Endodermal cell (in vitro differentiated cells): Measurements from ENCODE around the gene CYLD. TPM values are rescaled to one million over a fixed set of nuclear protein-coding genes. Genes with fewer than 3 reads are reported as not detected.

Source experiments
- DNase-seq: peaks from one replicate; pipeline ENCODE4 v3.0.0-alpha.2; 2017
- H3K27ac ChIP-seq: 2 replicates; pipeline ENCODE4 v1.5.1; 2013; ENCODE audit warnings: mild to moderate bottlenecking, low read depth, low read length, moderate library complexity
- H3K27me3 ChIP-seq: 2 replicates; pipeline ENCODE4 v1.6.1; 2013; ENCODE audit warnings: mild to moderate bottlenecking, low read length, moderate library complexity; ENCODE audit not compliant: insufficient read depth, control insufficient read depth, poor library complexity, severe bottlenecking
- H3K36me3 ChIP-seq: 2 replicates; pipeline ENCODE4 v1.7.0; 2013; ENCODE audit warnings: mild to moderate bottlenecking, low read length, moderate library complexity; ENCODE audit not compliant: control insufficient read depth, insufficient read depth
- H3K4me1 ChIP-seq: one replicate; pipeline ENCODE4 v1.7.0; 2013; ENCODE audit warnings: low read length; ENCODE audit not compliant: control insufficient read depth, insufficient read depth
- H3K4me3 ChIP-seq: 2 replicates; pipeline ENCODE4 v1.5.1; 2013; ENCODE audit warnings: mild to moderate bottlenecking, low read length, moderate library complexity
- H3K9ac ChIP-seq: 2 replicates; pipeline ENCODE4 v1.6.1; 2013; ENCODE audit warnings: mild to moderate bottlenecking, low read length, moderate library complexity; ENCODE audit not compliant: poor library complexity, severe bottlenecking; ENCODE audit errors: extremely low read depth
- H3K9me3 ChIP-seq: 2 replicates; pipeline ENCODE4 v1.6.1; 2013; ENCODE audit warnings: mild to moderate bottlenecking, low read length, moderate library complexity; ENCODE audit not compliant: control insufficient read depth
- H3K27ac Mint-ChIP-seq: 2 replicates; pipeline ENCODE4 v1.8.0; 2020; ENCODE audit warnings: mixed read lengths
- H3K27me3 Mint-ChIP-seq: 2 replicates; pipeline ENCODE4 v1.8.0; 2021; ENCODE audit warnings: mild to moderate bottlenecking, mixed read lengths; ENCODE audit not compliant: insufficient read depth
- H3K36me3 Mint-ChIP-seq: 2 replicates; pipeline ENCODE4 v1.8.0; 2020; ENCODE audit warnings: low read depth, mixed read lengths
- H3K4me1 Mint-ChIP-seq: 2 replicates; pipeline ENCODE4 v1.8.0; 2020; ENCODE audit warnings: mixed read lengths
- H3K4me3 Mint-ChIP-seq: 2 replicates; pipeline ENCODE4 v1.8.0; 2020; ENCODE audit warnings: mild to moderate bottlenecking, moderate library complexity, mixed read lengths
- H3K9me3 Mint-ChIP-seq: 2 replicates; pipeline ENCODE4 v1.8.0; 2020; ENCODE audit warnings: mild to moderate bottlenecking, mixed read lengths
- CTCF ChIP-seq: fragments of 200-600 bp; sonication (generic); conservative IDR thresholded peaks from 2 replicates; pipeline ENCODE4 v1.5.0; 2021; ENCODE audit warnings: antibody characterized with exemption, mild to moderate bottlenecking
- WGBS, 2 experiments: methylation state at CpG; one replicate each; pipeline versions ENCODE4 v1.1.5 to v1.1.7; 2013; ENCODE audit warnings: missing lambda C conversion rate in 2 of 2, mixed read lengths in 1 of 2; ENCODE audit not compliant: insufficient coverage in 1 of 2, insufficient read length in 1 of 2; 5-methylcytosine and 5-hydroxymethylcytosine counted together
- total RNA-seq, 2 donors: library from RNA; stranded (reverse); fragmentation: NEBNext Ultra II Directional in 1 of 2; extraction: Animal tissue kit (Norgen Biotek cat#: 25700) in 1 of 2; gene quantifications; 2 replicates in 1 of 2; 3 replicates in 1 of 2; pipeline ENCODE4 v1.2.1, GENCODE V29; 2021

CYLD gene
- total RNA-seq, 2 donors from 2014 or later, result 12.7 TPM

GRCh38 chr16:50826797-50827316 lies 85.0 kb downstream of the CYLD start:
- Histone ChIP-seq H3K27ac (no peak overlapping the region), H3K4me3 (no peak overlapping the region), H3K9ac (no peak overlapping the region), H3K4me1 (no peaks in the 10 kb centered on the region), H3K9me3 (peaks cover 5% of the 10 kb centered on the region), H3K27me3 (no peaks in the 10 kb centered on the region), H3K36me3 (no peaks in the 10 kb centered on the region)
- H3K36me3 Mint-ChIP-seq, result no peaks in the 10 kb centered on the region
- H3K4me1 Mint-ChIP-seq, result peaks cover 4% of the 10 kb centered on the region
- no peak overlapping the region for H3K27ac Mint-ChIP-seq
- no peak for TF ChIP-seq CTCF
- no peak overlapping the region for H3K4me3 Mint-ChIP-seq
- H3K9me3 Mint-ChIP-seq, result no peaks in the 10 kb centered on the region
- 86 to 90% methylated on average over 2 to 3 of the region's 3 CpGs for WGBS, 2 experiments
- H3K27me3 Mint-ChIP-seq, result no peaks in the 10 kb centered on the region
- no peak for DNase-seq

- Histone ChIP-seq H3K27ac (no peak overlapping the region), H3K4me1 (no peaks in the 10 kb centered on the region), H3K36me3 (no peaks in the 10 kb centered on the region), H3K9ac (no peak overlapping the region), H3K9me3 (peaks cover 13% of the 10 kb centered on the region), H3K4me3 (no peak overlapping the region), H3K27me3 (no peaks in the 10 kb centered on the region)
- H3K4me3 Mint-ChIP-seq, result no peak overlapping the region
- DNase-seq, result no peak
- H3K27ac Mint-ChIP-seq, result no peak overlapping the region
- no peaks in the 10 kb centered on the region for H3K27me3 Mint-ChIP-seq
- no peaks in the 10 kb centered on the region for H3K36me3 Mint-ChIP-seq
- peaks cover 4% of the 10 kb centered on the region for H3K4me1 Mint-ChIP-seq
- peaks cover 5% of the 10 kb centered on the region for H3K9me3 Mint-ChIP-seq
- no peak for TF ChIP-seq CTCF
- 80% methylated on average over 1 of the region's 1 CpG; no CpG with 5 or more reads in 1 of the 2 experiments for WGBS, 2 experiments
Observed at GRCh38 chr16:50828164-50828702, 86.3 kb downstream of the CYLD start.

- WGBS, 2 experiments, result 89 to 92% methylated on average over 5 of the region's 5 CpGs
- Histone ChIP-seq H3K27me3 (no peaks in the 10 kb centered on the region), H3K4me3 (no peak overlapping the region), H3K36me3 (no peaks in the 10 kb centered on the region), H3K9me3 (peaks cover 9% of the 10 kb centered on the region), H3K4me1 (no peaks in the 10 kb centered on the region), H3K9ac (no peak overlapping the region), H3K27ac (no peak overlapping the region)
- Mint-ChIP-seq H3K27me3 (no peaks in the 10 kb centered on the region), H3K4me3 (no peak overlapping the region), H3K9me3 (peaks cover 5% of the 10 kb centered on the region), H3K36me3 (no peaks in the 10 kb centered on the region), H3K4me1 (peaks cover 4% of the 10 kb centered on the region), H3K27ac (no peak overlapping the region)
- no peak for TF ChIP-seq CTCF
- no peak for DNase-seq
Observed at GRCh38 chr16:50830698-50831097, 88.8 kb downstream of the CYLD start.
